GM18508 (cell line): ENCODE data around the gene ALDH1L1.

Experiments
- ATAC-seq: cut with Tn5 transposase; IDR thresholded peaks from one replicate; pipeline ENCODE4 v1.9.1; 2021; ENCODE audit warnings: moderate number of reproducible peaks; ENCODE audit not compliant: insufficient read depth, unreplicated experiment

ALDH1L1 gene

GRCh38 chr3:126135406-126136076 lies 44.8 kb downstream of the ALDH1L1 start:
- no peak for ATAC-seq

GRCh38 chr3:126135071-126135405 lies 45.3 kb downstream of the ALDH1L1 start:
- no peak for ATAC-seq

GRCh38 chr3:126134219-126134975 lies 46.0 kb downstream of the ALDH1L1 start:
- ATAC-seq, result no peak

GRCh38 chr3:126133606-126134005 lies 46.8 kb downstream of the ALDH1L1 start:
- no peak for ATAC-seq

GRCh38 chr3:126132751-126133511 lies 47.5 kb downstream of the ALDH1L1 start:
- ATAC-seq, result no peak

GRCh38 chr3:126131881-126132750 lies 48.3 kb downstream of the ALDH1L1 start:
- no peak for ATAC-seq

- no peak for ATAC-seq
These were observed 49.2 kb downstream of the ALDH1L1 start for GRCh38 chr3:126130981-126131745.

- no peak for ATAC-seq
These were observed 50.1 kb downstream of the ALDH1L1 start for GRCh38 chr3:126130081-126130855.

- ATAC-seq, result no peak
These were observed 50.9 kb downstream of the ALDH1L1 start for GRCh38 chr3:126129398-126129891.

- no peak for ATAC-seq
These were observed 51.6 kb downstream of the ALDH1L1 start for GRCh38 chr3:126128504-126129397.

GRCh38 chr3:126127904-126128303 lies 52.5 kb downstream of the ALDH1L1 start:
- ATAC-seq, result no peak

GRCh38 chr3:126127452-126127851 lies 52.9 kb downstream of the ALDH1L1 start:
- no peak for ATAC-seq

GRCh38 chr3:126126811-126127431 lies 53.5 kb downstream of the ALDH1L1 start:
- ATAC-seq, result no peak

- ATAC-seq, result no peak
These were observed 54.1 kb downstream of the ALDH1L1 start for GRCh38 chr3:126126286-126126685.

GRCh38 chr3:126125781-126126251 lies 54.6 kb downstream of the ALDH1L1 start:
- ATAC-seq, result no peak

GRCh38 chr3:126125341-126125740 lies 55.0 kb downstream of the ALDH1L1 start:
- no peak for ATAC-seq

- no peak for ATAC-seq
These were observed 55.5 kb downstream of the ALDH1L1 start for GRCh38 chr3:126124896-126125295.
